ENCODE results near the gene GIGYF2.

GRCh38 chr2:232688201-232688600 lies 8.9 kb upstream of the GIGYF2 start:
- no peak for TF ChIP-seq MAX (IDR thresholded peaks at IDR 0.05; ENCODE audit: low read depth, low read length)
- TF ChIP-seq CTCF (IDR thresholded peaks at IDR 0.05; ENCODE audit: low read depth, low read length) = no peak

All from NB4 (cell line).